22Rv1 (cell line): ENCODE measurements around the gene CACNA1F.

Experiments
- CTCF ChIP-seq: fragments of 450-650 bp; IDR thresholded peaks from 2 replicates; pipeline ENCODE4 v1.5.1; 2017; ENCODE audit warnings: mild to moderate bottlenecking
- ZFX ChIP-seq: fragments of 450-650 bp; IDR thresholded peaks from 2 replicates; pipeline ENCODE4 v1.6.1; 2017; ENCODE audit warnings: antibody characterized with exemption, borderline replicate concordance

GRCh38 chrX:49251325-49251724 is 18.2 kb upstream of the CACNA1F start:
- TF ChIP-seq CTCF (no peak), ZFX (no peak)
